Mammary epithelial cell (primary cell): ENCODE data around the gene TUBGCP6.

ENCODE experiments used
- EZH2 ChIP-seq: IDR thresholded peaks from 2 replicates; pipeline ENCODE4 v1.6.1; 2012; ENCODE audit warnings: low read length, inconsistent platforms, borderline replicate concordance
- TF ChIP-seq, protein P1 (sequence below), 2 donors: IDR thresholded peaks in 1 of 2; conservative IDR thresholded peaks in 1 of 2; 2 replicates each; pipeline ENCODE4 v1.5.1; 2011 to 2012; ENCODE audit warnings: inconsistent platforms in 2 of 2, low read length in 2 of 2, mild to moderate bottlenecking in 2 of 2, control low read depth in 1 of 2, low read depth in 1 of 2; ENCODE audit not compliant: insufficient read depth in 1 of 2; ENCODE audit errors: extremely low read depth in 1 of 2

DNA sequence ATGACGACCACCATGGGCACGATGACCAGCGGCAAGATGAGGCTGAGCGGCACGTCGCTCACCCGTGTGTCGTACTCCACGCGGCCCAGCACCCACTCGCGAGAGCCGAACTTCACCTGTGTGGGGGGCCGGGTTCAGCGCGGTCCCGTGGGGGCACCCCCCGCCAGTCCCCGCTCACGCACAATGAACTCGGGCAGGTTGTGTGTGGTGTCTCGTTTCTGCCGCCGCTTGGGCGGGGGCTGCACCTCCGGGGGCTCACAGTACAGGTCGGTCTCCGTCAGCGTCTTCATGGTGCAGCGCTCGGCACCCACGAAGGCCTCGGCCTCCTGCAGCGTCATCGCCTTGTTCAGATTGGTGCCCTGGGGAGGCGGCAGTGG is 36.5 kb upstream of the TUBGCP6 start:
- TF ChIP-seq, protein P1, sequence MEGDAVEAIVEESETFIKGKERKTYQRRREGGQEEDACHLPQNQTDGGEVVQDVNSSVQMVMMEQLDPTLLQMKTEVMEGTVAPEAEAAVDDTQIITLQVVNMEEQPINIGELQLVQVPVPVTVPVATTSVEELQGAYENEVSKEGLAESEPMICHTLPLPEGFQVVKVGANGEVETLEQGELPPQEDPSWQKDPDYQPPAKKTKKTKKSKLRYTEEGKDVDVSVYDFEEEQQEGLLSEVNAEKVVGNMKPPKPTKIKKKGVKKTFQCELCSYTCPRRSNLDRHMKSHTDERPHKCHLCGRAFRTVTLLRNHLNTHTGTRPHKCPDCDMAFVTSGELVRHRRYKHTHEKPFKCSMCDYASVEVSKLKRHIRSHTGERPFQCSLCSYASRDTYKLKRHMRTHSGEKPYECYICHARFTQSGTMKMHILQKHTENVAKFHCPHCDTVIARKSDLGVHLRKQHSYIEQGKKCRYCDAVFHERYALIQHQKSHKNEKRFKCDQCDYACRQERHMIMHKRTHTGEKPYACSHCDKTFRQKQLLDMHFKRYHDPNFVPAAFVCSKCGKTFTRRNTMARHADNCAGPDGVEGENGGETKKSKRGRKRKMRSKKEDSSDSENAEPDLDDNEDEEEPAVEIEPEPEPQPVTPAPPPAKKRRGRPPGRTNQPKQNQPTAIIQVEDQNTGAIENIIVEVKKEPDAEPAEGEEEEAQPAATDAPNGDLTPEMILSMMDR (conservative IDR thresholded peaks at IDR 0.05 in 1 of 2, IDR thresholded peaks at IDR 0.05 in 1 of 2; ENCODE audit: extremely low read depth in 1 of 2, insufficient read depth in 1 of 2, low read depth in 1 of 2, low read length in 2 of 2): no peak
- no peak for TF ChIP-seq EZH2
